Measurements from ENCODE around the gene DYNC2LI1. TPM values are rescaled to one million over a fixed set of nuclear protein-coding genes. Genes with fewer than 3 reads are reported as not detected.

The DYNC2LI1 gene
- 6.4 and 7.6 TPM in 2 replicates for total RNA-seq (2021; fragmentation: NEBNext Ultra II Directional; extraction: Animal tissue kit (Norgen Biotek cat#: 25700))
- 2.2 and 3.9 TPM in 2 replicates for polyA plus RNA-seq (2011; rRNA removed)
- polyA plus RNA-seq (2011; cell fraction: cytosol; rRNA removed) = 7.0 TPM
- polyA plus RNA-seq (2011; cell fraction: nucleus; rRNA removed) = 0.70 TPM
- polyA plus RNA-seq (2012, experiment 1 of 2) = 5.3 to 6.4 TPM (median 5.4 TPM) in 4 replicates
- 0.85 TPM for polyA plus RNA-seq (2012, experiment 2 of 2)
- polyA plus RNA-seq (2013, experiment 1 of 2) = 7.5 TPM
- 7.8 TPM for polyA plus RNA-seq (2013, experiment 2 of 2)
- polyA minus RNA-seq (2011; rRNA and poly(A)+ RNA removed) = 2.0 and 4.9 TPM in 2 replicates
- polyA minus RNA-seq (2011; cell fraction: cytosol; rRNA and poly(A)+ RNA removed) = 2.3 TPM
- 4.0 TPM for polyA minus RNA-seq (2011; cell fraction: nucleus; rRNA and poly(A)+ RNA removed)
- long read RNA-seq, experiment 1, partial matches to known transcripts = 2 of 7 reads
- long read RNA-seq, experiment 1, other reads (novel, unspliced or antisense) = 2 of 7 reads
- long read RNA-seq, experiment 2, transcript DYNC2LI1-210 (13 exons, 1,346 nt) = minor isoform, 6 of 27 reads
- long read RNA-seq, experiment 2, transcript DYNC2LI1-201 (13 exons, 1,399 nt) = major isoform, 13 of 27 reads
- long read RNA-seq, experiment 2, partial matches to known transcripts = 4 of 27 reads
- long read RNA-seq, experiment 2, other reads (novel, unspliced or antisense) = 1 of 27 reads

DNA sequence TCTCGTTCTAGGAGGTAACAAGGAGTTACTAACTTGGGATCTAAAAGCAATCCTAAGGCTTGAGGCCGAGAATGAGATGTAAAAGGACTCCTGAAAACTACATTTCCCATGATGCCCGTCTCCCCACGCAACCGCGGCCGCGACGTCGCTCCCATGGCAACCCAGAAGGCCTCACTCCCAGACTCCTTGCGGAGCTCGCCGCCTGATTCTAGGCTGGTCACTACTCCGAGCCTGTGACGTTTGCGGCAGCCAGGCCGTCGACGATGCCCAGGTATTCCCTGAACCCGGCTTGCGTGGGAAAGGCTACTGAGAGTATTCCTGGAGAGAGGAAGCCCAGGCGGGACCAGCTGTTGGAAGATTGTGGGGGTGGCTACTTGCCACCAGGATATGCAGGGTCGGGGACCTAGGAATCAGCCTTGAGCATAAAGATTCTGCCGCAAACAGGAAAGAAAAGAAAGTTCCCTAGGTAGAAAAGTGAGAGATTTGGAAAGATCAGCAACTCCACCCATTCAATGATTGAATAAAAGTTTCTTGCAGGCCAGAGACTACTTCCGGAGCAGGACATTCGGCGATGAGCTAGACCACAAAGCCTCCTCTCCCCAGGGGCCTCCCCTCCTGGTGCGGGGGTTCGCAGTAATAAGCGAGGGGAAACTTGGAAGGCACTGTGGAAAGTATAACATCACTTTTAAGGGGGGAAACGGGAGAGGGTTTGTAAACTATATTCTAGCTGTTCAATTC lies at the start of gene DYNC2LI1:
DYNC2LI1 (plus strand) TSS at position 164 of the 738 bp plus-strand sequence; CDS start at position 264, 100 bp downstream.
- Histone ChIP-seq H3K27me3 (replicated peaks in 1 of 4; ENCODE audit: control insufficient read depth in 3 of 4, extremely low read depth in 1 of 4, insufficient read depth in 3 of 4, low read length in 3 of 4) (no peaks in the 10 kb centered on the region), H3K18ac (ENCODE audit: extremely low read depth, low read length) (no peak within 1 kb of the TSS), H2BK15ac (ENCODE audit: low read length) (no peak within 1 kb of the TSS), H3K27ac (ENCODE audit: low read depth, low read length) (no peak within 1 kb of the TSS; the same call in 1 of the 2 replicates), H3K4me1 (replicated peaks in 1 of 4; ENCODE audit: control insufficient read depth in 3 of 4, insufficient read depth in 4 of 4, low read length in 3 of 4) (peaks cover 0 to 3% (median 0%) of the 10 kb centered on the region in 4 experiments; a peak in 1 of 7 replicates), H4K5ac (ENCODE audit: insufficient read length, low read depth, low read length) (no peak within 1 kb of the TSS), H3K23ac (ENCODE audit: insufficient read length) (no peak within 1 kb of the TSS), H2BK20ac (ENCODE audit: low read length) (no peak within 1 kb of the TSS), H3K36me3 (ENCODE audit: control insufficient read depth in 2 of 4, insufficient read depth in 4 of 4, low read length in 3 of 4) (no peaks in the 10 kb centered on the region; a peak in 1 of 8 replicates), H3K14ac (ENCODE audit: insufficient read length) (no peak within 1 kb of the TSS), H3K79me2 (ENCODE audit: control insufficient read depth in 1 of 2, insufficient read depth in 2 of 2, low read length in 2 of 2) (no peaks in the 10 kb centered on the region), H4K20me1 (replicated peaks in 1 of 2; ENCODE audit: control insufficient read depth in 1 of 2, insufficient read depth in 2 of 2, low read length in 2 of 2) (no peaks in the 10 kb centered on the region), H3K79me1 (ENCODE audit: low read depth, low read length) (no peaks in the 10 kb centered on the region), H3K9ac (replicated peaks in 1 of 4; ENCODE audit: extremely low read depth in 1 of 4, low read depth in 3 of 4, low read length in 3 of 4) (peak within 1 kb of the TSS; percentile 31 to 54 (median 40)), H3K4me3 (ENCODE audit: extremely low read depth in 1 of 4, insufficient read depth in 2 of 4, low read depth in 3 of 4, low read length in 4 of 4) (peak within 1 kb of the TSS; percentile 48 to 75 (median 68)), H2BK5ac (ENCODE audit: low read depth, low read length) (no peak within 1 kb of the TSS), H3K56ac (replicated peaks; ENCODE audit: insufficient read length, low read depth, low read length) (no peak within 1 kb of the TSS), H4K8ac (ENCODE audit: extremely low read depth, insufficient read depth, low read length) (peak within 1 kb of the TSS; percentile 82; the same call in 1 of the 2 replicates), H3K4ac (replicated peaks; ENCODE audit: insufficient read length, low read depth, low read length) (no peak within 1 kb of the TSS), H3K23me2 (ENCODE audit: low read depth, low read length) (no peaks in the 10 kb centered on the region), H2BK12ac (ENCODE audit: low read depth, low read length) (no peak within 1 kb of the TSS), H3K4me2 (ENCODE audit: insufficient read depth in 1 of 2, low read depth in 2 of 2, low read length in 2 of 2) (peak within 1 kb of the TSS; percentile 78 to 80), H3K9me3 (ENCODE audit: insufficient read depth in 2 of 2, low read depth in 1 of 2, low read length in 1 of 2) (no peaks in the 10 kb centered on the region), H2AFZ (ENCODE audit: low read length) (peak within 1 kb of the TSS; percentile 66), H2BK120ac (replicated peaks; ENCODE audit: low read depth, low read length) (no peak within 1 kb of the TSS), H4K91ac (replicated peaks; ENCODE audit: insufficient read length, low read length) (no peak within 1 kb of the TSS), H2AK5ac (ENCODE audit: low read depth, low read length) (no peak within 1 kb of the TSS)
- DNase-seq (ENCODE audit: low read depth in 1 of 2, low spot score in 2 of 2) (peak; percentile 53 to 92), FAIRE-seq (peak; percentile 91)
- ChIA-PET CTCF (ENCODE audit: partially characterized antibody) (interaction anchor here (0.5 to 1.1 kb wide), 4 partner anchors 56 to 545 kb away, joined by 3 to 4 read pairs (median 4); no protein-coding TSS in a partner anchor), POLR2A (ENCODE audit: partially characterized antibody) (interaction anchor here (1.0 kb wide), 1 partner anchor 17 kb away, joined by 3 read pairs; no protein-coding TSS in a partner anchor)
- 2% methylated on average over 31 of the region's 31 CpGs; no CpG with 5 or more reads in 1 of the 2 experiments for WGBS, 2 experiments (ENCODE audit: extremely low coverage in 1 of 2, insufficient coverage in 1 of 2, insufficient read length in 1 of 2, insufficient replicate concordance in 2 of 2, low coverage in 1 of 2, low lambda C conversion rate in 2 of 2, missing lambda C conversion rate in 1 of 2)
- TF ChIP-seq SP2 (IDR thresholded peaks at IDR 0.05; ENCODE audit: low read length) (no peak), TEAD4 (IDR thresholded peaks at IDR 0.05; ENCODE audit: low read depth, low read length) (no peak), KDM5A (IDR thresholded peaks at IDR 0.05; ENCODE audit: low read length) (no peak), GTF2F1 (IDR thresholded peaks at IDR 0.05; ENCODE audit: borderline replicate concordance, low read depth, low read length) (no peak), EZH2 (IDR thresholded peaks at IDR 0.05; ENCODE audit: low read depth, low read length, severe bottlenecking) (no peak), CBX8 (IDR thresholded peaks at IDR 0.05; ENCODE audit: borderline replicate concordance, low read depth, low read length) (no peak)
- TF ChIP-seq, protein P1, sequence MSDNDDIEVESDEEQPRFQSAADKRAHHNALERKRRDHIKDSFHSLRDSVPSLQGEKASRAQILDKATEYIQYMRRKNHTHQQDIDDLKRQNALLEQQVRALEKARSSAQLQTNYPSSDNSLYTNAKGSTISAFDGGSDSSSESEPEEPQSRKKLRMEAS (IDR thresholded peaks at IDR 0.05) = peak; percentile 67
- TF ChIP-seq, protein P2, sequence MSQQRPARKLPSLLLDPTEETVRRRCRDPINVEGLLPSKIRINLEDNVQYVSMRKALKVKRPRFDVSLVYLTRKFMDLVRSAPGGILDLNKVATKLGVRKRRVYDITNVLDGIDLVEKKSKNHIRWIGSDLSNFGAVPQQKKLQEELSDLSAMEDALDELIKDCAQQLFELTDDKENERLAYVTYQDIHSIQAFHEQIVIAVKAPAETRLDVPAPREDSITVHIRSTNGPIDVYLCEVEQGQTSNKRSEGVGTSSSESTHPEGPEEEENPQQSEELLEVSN (IDR thresholded peaks at IDR 0.05) = peak; percentile 46
